IMR-90 (cell line): ENCODE measurements around the gene HAUS7. TPM values are rescaled to one million over a fixed set of nuclear protein-coding genes. Genes with fewer than 3 reads are reported as not detected.

Experiments
- ATAC-seq: fragments of 200-7000 bp; cut with Tn5 transposase; 2 replicates; pipeline ENCODE4 v1.9.1; 2020; ENCODE audit warnings: low read depth, mild to moderate bottlenecking, moderate library complexity
- BruUV-seq: library from RNA; stranded (reverse); fragments of 400-500 nt; replicated peaks from 2 replicates; lab custom pipeline; 2021; lab: Mats Ljungman, UMichigan
- CTCF ChIA-PET: fragments of 300-600 bp; formaldehyde crosslinking; extraction: SDS; loops from one replicate; lab custom pipeline; 2021; ENCODE audit warnings: antibody characterized with exemption; lab: Yijun Ruan, JAX
- POLR2A ChIA-PET: fragments of 300-600 bp; sonication (Branson Sonifier 250); formaldehyde crosslinking; loops from one replicate; lab custom pipeline; 2022; ENCODE audit warnings: antibody characterized with exemption; ENCODE audit not compliant: unreplicated experiment; lab: Charles Lee
- DNase-seq: peaks from one replicate; pipeline ENCODE4 v3.0.0; 2013
- H2AFZ ChIP-seq: replicated peaks from 2 replicates; pipeline ENCODE3; 2013; ENCODE audit warnings: low read length, mild to moderate bottlenecking; ENCODE audit not compliant: poor library complexity
- H2AK5ac ChIP-seq: 2 replicates; pipeline ENCODE4 v1.6.1; 2013; ENCODE audit warnings: low read depth, low read length, inconsistent platforms
- H2AK9ac ChIP-seq: replicated peaks from 2 replicates; pipeline ENCODE3; 2013; ENCODE audit warnings: mild to moderate bottlenecking, low read depth, low read length, moderate library complexity; ENCODE audit not compliant: poor library complexity
- H2BK120ac ChIP-seq: 2 replicates; pipeline ENCODE4 v1.6.1; 2013; ENCODE audit warnings: low read depth, low read length, inconsistent platforms
- H2BK15ac ChIP-seq: 3 replicates; pipeline ENCODE4 v1.6.1; 2013; ENCODE audit warnings: low read depth, low read length, inconsistent platforms
- H2BK20ac ChIP-seq: 2 replicates; pipeline ENCODE4 v1.6.1; 2013; ENCODE audit warnings: low read depth, mild to moderate bottlenecking, inconsistent platforms, low read length, moderate library complexity
- H2BK5ac ChIP-seq: 2 replicates; pipeline ENCODE4 v1.6.1; 2013; ENCODE audit warnings: mild to moderate bottlenecking, low read depth, low read length, inconsistent platforms; ENCODE audit not compliant: poor library complexity, severe bottlenecking
- H3K14ac ChIP-seq: replicated peaks from 2 replicates; pipeline ENCODE4 v1.6.1; 2013; ENCODE audit warnings: low read depth, low read length, inconsistent platforms
- H3K18ac ChIP-seq: 2 replicates; pipeline ENCODE4 v1.6.1; 2013; ENCODE audit warnings: low read depth, low read length, control low read depth
- H3K23ac ChIP-seq: 2 replicates; pipeline ENCODE4 v1.6.1; 2013; ENCODE audit warnings: low read depth, low read length, inconsistent platforms
- H3K27ac ChIP-seq: 2 replicates; pipeline ENCODE4 v1.5.1; 2013; ENCODE audit warnings: mild to moderate bottlenecking, control low read depth, low read length; ENCODE audit not compliant: insufficient read depth
- H3K27me3 ChIP-seq: 2 replicates; pipeline ENCODE4 v1.6.1; 2013; ENCODE audit warnings: low read length; ENCODE audit not compliant: control insufficient read depth, insufficient read depth
- H3K36me3 ChIP-seq: 2 replicates; pipeline ENCODE4 v1.6.1; 2013; ENCODE audit warnings: low read length, mixed read lengths; ENCODE audit not compliant: control insufficient read depth, insufficient read depth
- H3K4ac ChIP-seq: 2 replicates; pipeline ENCODE4 v1.6.1; 2013; ENCODE audit warnings: low read depth, low read length, inconsistent platforms
- H3K4me1 ChIP-seq: 2 replicates; pipeline ENCODE4 v1.6.1; 2013; ENCODE audit warnings: low read length, mixed read lengths; ENCODE audit not compliant: control insufficient read depth, insufficient read depth
- H3K4me2 ChIP-seq: 2 replicates; pipeline ENCODE4 v1.6.1; 2013; ENCODE audit warnings: low read depth, mild to moderate bottlenecking, control low read depth, low read length, moderate library complexity
- H3K4me3 ChIP-seq: 2 replicates; pipeline ENCODE4 v1.5.1; 2013; ENCODE audit warnings: low read depth, mild to moderate bottlenecking, control low read depth, low read length, moderate library complexity; ENCODE audit not compliant: insufficient read depth
- H3K56ac ChIP-seq: 2 replicates; pipeline ENCODE4 v1.6.1; 2013; ENCODE audit warnings: low read length, inconsistent platforms; ENCODE audit not compliant: insufficient read depth; ENCODE audit errors: extremely low read depth
- H3K79me1 ChIP-seq, 2 experiments: 2 replicates each; pipeline ENCODE4 v1.6.1; 2013; ENCODE audit warnings: low read length in 2 of 2, inconsistent platforms in 1 of 2, low read depth in 1 of 2
- H3K9ac ChIP-seq: 2 replicates; pipeline ENCODE4 v1.6.1; 2013; ENCODE audit warnings: low read depth, low read length, control low read depth
- H3K9me1 ChIP-seq: 2 replicates; pipeline ENCODE4 v1.6.1; 2013; ENCODE audit warnings: low read length, inconsistent platforms; ENCODE audit not compliant: insufficient read depth
- H3K9me3 ChIP-seq: 2 replicates; pipeline ENCODE4 v1.6.1; 2013; ENCODE audit warnings: low read length; ENCODE audit not compliant: control insufficient read depth, insufficient read depth
- H4K20me1 ChIP-seq: 2 replicates; pipeline ENCODE4 v1.6.1; 2013; ENCODE audit warnings: low read length, inconsistent platforms; ENCODE audit not compliant: insufficient read depth
- H4K5ac ChIP-seq: 2 replicates; pipeline ENCODE4 v1.6.1; 2013; ENCODE audit warnings: mild to moderate bottlenecking, low read depth, low read length, control low read depth
- H4K8ac ChIP-seq, 2 experiments: 2 replicates each; pipeline ENCODE4 v1.6.1; 2013; ENCODE audit warnings: low read depth in 2 of 2, low read length in 2 of 2, control low read depth in 1 of 2, inconsistent platforms in 1 of 2
- H4K91ac ChIP-seq: 2 replicates; pipeline ENCODE4 v1.6.1; 2013; ENCODE audit warnings: low read depth, low read length, inconsistent platforms; ENCODE audit not compliant: insufficient read depth
- BHLHE40 ChIP-seq: fragments of 150-350 bp; IDR thresholded peaks from 2 replicates; pipeline ENCODE4 v1.6.1; 2016; ENCODE audit warnings: mild to moderate bottlenecking, low read depth, low read length
- CEBPB ChIP-seq: IDR thresholded peaks from 2 replicates; pipeline ENCODE4 v1.6.1; 2012; ENCODE audit warnings: low read depth, low read length, improper control_type of control experiment
- CHD1 ChIP-seq: IDR thresholded peaks from 2 replicates; pipeline ENCODE4 v1.6.1; 2012; ENCODE audit warnings: low read depth, low read length, improper control_type of control experiment
- CTCF ChIP-seq: conservative IDR thresholded peaks from 2 replicates; pipeline ENCODE4 v1.5.1; 2012; ENCODE audit warnings: mild to moderate bottlenecking, low read depth, low read length, improper control_type of control experiment
- FOS ChIP-seq: fragments of 150-350 bp; IDR thresholded peaks from 2 replicates; pipeline ENCODE4 v1.6.1; 2016; ENCODE audit warnings: low read depth, low read length
- MAFK ChIP-seq: IDR thresholded peaks from 2 replicates; pipeline ENCODE4 v1.6.1; 2012; ENCODE audit warnings: low read depth, low read length, improper control_type of control experiment
- MAZ ChIP-seq: IDR thresholded peaks from 2 replicates; pipeline ENCODE4 v1.6.1; 2012; ENCODE audit warnings: low read depth, mild to moderate bottlenecking, low read length, improper control_type of control experiment, moderate library complexity, borderline replicate concordance
- MXI1 ChIP-seq: IDR thresholded peaks from 2 replicates; pipeline ENCODE4 v1.6.1; 2012; ENCODE audit warnings: low read depth, mild to moderate bottlenecking, low read length, moderate library complexity, borderline replicate concordance
- NFE2L2 ChIP-seq: fragments of 150-350 bp; IDR thresholded peaks from 2 replicates; pipeline ENCODE4 v1.6.1; 2016; ENCODE audit warnings: low read depth, mild to moderate bottlenecking, low read length
- POLR2A ChIP-seq: IDR thresholded peaks from 2 replicates; pipeline ENCODE4 v1.6.1; 2012; ENCODE audit warnings: mild to moderate bottlenecking, low read depth, low read length
- RAD21 ChIP-seq: IDR thresholded peaks from 2 replicates; pipeline ENCODE4 v1.6.1; 2012; ENCODE audit warnings: low read length, improper control_type of control experiment
- RCOR1 ChIP-seq: IDR thresholded peaks from 2 replicates; pipeline ENCODE4 v1.6.1; 2012; ENCODE audit warnings: mild to moderate bottlenecking, low read length, improper control_type of control experiment; ENCODE audit not compliant: insufficient replicate concordance
- RFX5 ChIP-seq: IDR thresholded peaks from 2 replicates; pipeline ENCODE4 v1.8.0; 2012; ENCODE audit warnings: low read depth, mild to moderate bottlenecking, low read length, moderate library complexity
- SMC3 ChIP-seq: fragments of 150-350 bp; IDR thresholded peaks from 2 replicates; pipeline ENCODE4 v1.6.1; 2016; ENCODE audit warnings: low read depth, mild to moderate bottlenecking, antibody characterized with exemption, low read length, moderate library complexity
- WGBS, 2 experiments: methylation state at CpG; one replicate each; pipeline versions ENCODE4 v1.1.5 to v1.1.7; 2013; ENCODE audit warnings: missing lambda C conversion rate in 2 of 2; ENCODE audit not compliant: insufficient read length in 1 of 2; ENCODE audit errors: extremely low coverage in 2 of 2; 5-methylcytosine and 5-hydroxymethylcytosine counted together
- dilution Hi-C: fragments of 300-500 bp; cut with HindIII; formaldehyde crosslinking; loops from one replicate; pipeline ENCODE4 v1.14.3; 2018; ENCODE audit warnings: low sequenced_read_pairs; ENCODE audit not compliant: unreplicated experiment
- in situ Hi-C: fragments of 300-500 bp; cut with MboI; formaldehyde crosslinking; loops from 3 replicates; pipeline ENCODE4 v1.14.3; 2019; ENCODE audit warnings: low sequenced_read_pairs, inconsistent platforms, mixed read lengths
- intact Hi-C: fragments of 100-400 bp; cut with micrococcal nuclease; formaldehyde crosslinking; loops from 2 replicates; pipeline ENCODE4 v1.10.0; 2022
- polyA plus RNA-seq, 3 experiments: library from polyadenylated mRNA; depleted of rRNA; stranded (reverse); fragments of >200 nt; gene quantifications; 2 replicates each; pipeline ENCODE4 v1.2.3, GENCODE V29; 2012; ENCODE audit warnings: low replicate concordance in 1 of 3
- total RNA-seq: library from RNA; depleted of rRNA; stranded (reverse); fragments of >200 nt; gene quantifications from 2 replicates; pipeline ENCODE4 v1.2.3, GENCODE V29; 2012
- TF ChIP-seq, protein P1 (sequence below): fragments of 150-350 bp; IDR thresholded peaks from 2 replicates; pipeline ENCODE4 v1.6.1; 2016; ENCODE audit warnings: low read depth, mild to moderate bottlenecking, low read length, moderate library complexity, borderline replicate concordance
- TF ChIP-seq, protein P2 (sequence below): fragments of 150-350 bp; IDR thresholded peaks from 2 replicates; pipeline ENCODE4 v1.6.1; 2017; ENCODE audit warnings: mild to moderate bottlenecking, antibody characterized with exemption, low read length, low read depth

HAUS7 gene
- total and polyA plus RNA-seq, 2 of the 4 experiments (the other 2 are of a cell fraction), result 10.8 to 25.9 TPM

GRCh38 chrX:153423652-153424051 is 46.7 kb downstream of the HAUS7 start:
- Histone ChIP-seq H3K14ac (no peak overlapping the region), H3K18ac (no peak overlapping the region), H2AFZ (no peak overlapping the region), H2BK20ac (no peak overlapping the region), H2AK9ac (no peak overlapping the region), H3K4me3 (no peak overlapping the region), H3K23ac (no peak overlapping the region), H3K9ac (no peak overlapping the region), H4K8ac (no peak overlapping the region), H3K4me1 (no peaks in the 10 kb centered on the region), H3K27ac (no peak overlapping the region), H3K4me2 (no peak overlapping the region), H3K79me1 (no peaks in the 10 kb centered on the region), H2BK15ac (no peak overlapping the region), H3K36me3 (no peaks in the 10 kb centered on the region), H2AK5ac (no peak overlapping the region), H2BK5ac (no peak overlapping the region), H2BK120ac (no peak overlapping the region), H4K91ac (no peak overlapping the region), H4K20me1 (no peaks in the 10 kb centered on the region), H3K27me3 (peaks cover 2% of the 10 kb centered on the region; the same call in 1 of the 2 replicates), H3K9me1 (no peaks in the 10 kb centered on the region), H4K5ac (no peak overlapping the region), H3K56ac (no peak overlapping the region), H3K9me3 (peaks cover 4% of the 10 kb centered on the region; the same call in 1 of the 2 replicates), H3K4ac (no peak overlapping the region)
- no TSS peak for BruUV-seq
- TF ChIP-seq POLR2A (no peak), RAD21 (no peak), SMC3 (no peak), CTCF (no peak), MAZ (no peak), CEBPB (no peak), FOS (no peak), MXI1 (no peak), CHD1 (no peak), RCOR1 (no peak), RFX5 (no peak), BHLHE40 (no peak), NFE2L2 (no peak), MAFK (no peak)
- TF ChIP-seq, protein P1, sequence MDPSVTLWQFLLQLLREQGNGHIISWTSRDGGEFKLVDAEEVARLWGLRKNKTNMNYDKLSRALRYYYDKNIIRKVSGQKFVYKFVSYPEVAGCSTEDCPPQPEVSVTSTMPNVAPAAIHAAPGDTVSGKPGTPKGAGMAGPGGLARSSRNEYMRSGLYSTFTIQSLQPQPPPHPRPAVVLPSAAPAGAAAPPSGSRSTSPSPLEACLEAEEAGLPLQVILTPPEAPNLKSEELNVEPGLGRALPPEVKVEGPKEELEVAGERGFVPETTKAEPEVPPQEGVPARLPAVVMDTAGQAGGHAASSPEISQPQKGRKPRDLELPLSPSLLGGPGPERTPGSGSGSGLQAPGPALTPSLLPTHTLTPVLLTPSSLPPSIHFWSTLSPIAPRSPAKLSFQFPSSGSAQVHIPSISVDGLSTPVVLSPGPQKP, result no peak
- TF ChIP-seq, protein P2, sequence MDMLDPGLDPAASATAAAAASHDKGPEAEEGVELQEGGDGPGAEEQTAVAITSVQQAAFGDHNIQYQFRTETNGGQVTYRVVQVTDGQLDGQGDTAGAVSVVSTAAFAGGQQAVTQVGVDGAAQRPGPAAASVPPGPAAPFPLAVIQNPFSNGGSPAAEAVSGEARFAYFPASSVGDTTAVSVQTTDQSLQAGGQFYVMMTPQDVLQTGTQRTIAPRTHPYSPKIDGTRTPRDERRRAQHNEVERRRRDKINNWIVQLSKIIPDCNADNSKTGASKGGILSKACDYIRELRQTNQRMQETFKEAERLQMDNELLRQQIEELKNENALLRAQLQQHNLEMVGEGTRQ, result no peak
- WGBS, 2 experiments, result 83% methylated on average over 2 of the region's 8 CpGs; no CpG with 5 or more reads in 1 of the 2 experiments
- intact Hi-C loops, result no loop called here
- POLR2A ChIA-PET, result no interaction called here
- in situ Hi-C loops, result loop anchor here (25.0 kb wide), 1 partner anchor 236 kb away; the partner anchor contains the start of gene MAGEA1
- ATAC-seq, result no peak
- dilution Hi-C loops, result no loop called here
- CTCF ChIA-PET, result no interaction called here
- DNase-seq, result no peak
